Measurements from ENCODE around the gene C1orf167. TPM values are rescaled to one million over a fixed set of nuclear protein-coding genes. Genes with fewer than 3 reads are reported as not detected.

The C1orf167 gene
- total RNA-seq, 1 donor from 2014 or later = not detected

DNA sequence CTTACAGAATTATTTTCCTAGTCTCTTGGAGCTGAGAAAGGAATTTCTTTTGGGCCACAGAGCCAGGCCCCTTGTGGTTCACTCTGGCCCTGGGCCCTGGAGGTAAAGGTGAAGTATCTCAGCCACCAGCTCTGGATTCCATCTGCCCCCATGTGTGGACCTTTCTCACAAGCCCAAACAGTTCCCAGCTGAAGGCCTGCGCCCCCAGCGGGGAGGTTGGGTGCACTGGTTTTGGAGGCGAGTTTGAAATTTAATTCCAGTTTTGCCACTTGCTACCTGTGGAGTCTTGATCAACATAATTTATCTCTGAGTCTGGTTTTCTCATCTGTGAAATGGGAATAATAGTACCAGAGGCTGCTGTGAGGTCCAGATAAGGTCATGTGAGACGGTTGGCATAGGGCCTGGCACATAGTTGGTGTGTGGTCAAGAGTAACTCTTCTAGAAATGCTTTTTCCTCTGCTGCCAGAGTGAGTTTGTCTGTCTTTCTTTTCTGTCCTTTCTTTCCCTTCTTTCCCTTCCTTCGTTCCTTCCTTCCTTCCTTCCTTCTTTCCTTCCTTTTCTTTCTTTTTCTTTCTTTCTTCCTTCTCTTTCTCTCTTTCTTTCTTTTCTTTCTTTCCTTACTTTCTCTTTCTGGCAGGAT is 20.0 kb upstream of the C1orf167 start:
- Mint-ChIP-seq H3K4me3 (peak overlapping the region; percentile 15), H3K27ac (ENCODE audit: unreplicated experiment) (no peak overlapping the region), H3K36me3 (ENCODE audit: low read depth) (no peaks in the 10 kb centered on the region), H3K27me3 (ENCODE audit: low read depth) (no peaks in the 10 kb centered on the region), H3K4me1 (peaks cover 7% of the 10 kb centered on the region), H3K9me3 (no peaks in the 10 kb centered on the region)
- TF ChIP-seq, protein P1, sequence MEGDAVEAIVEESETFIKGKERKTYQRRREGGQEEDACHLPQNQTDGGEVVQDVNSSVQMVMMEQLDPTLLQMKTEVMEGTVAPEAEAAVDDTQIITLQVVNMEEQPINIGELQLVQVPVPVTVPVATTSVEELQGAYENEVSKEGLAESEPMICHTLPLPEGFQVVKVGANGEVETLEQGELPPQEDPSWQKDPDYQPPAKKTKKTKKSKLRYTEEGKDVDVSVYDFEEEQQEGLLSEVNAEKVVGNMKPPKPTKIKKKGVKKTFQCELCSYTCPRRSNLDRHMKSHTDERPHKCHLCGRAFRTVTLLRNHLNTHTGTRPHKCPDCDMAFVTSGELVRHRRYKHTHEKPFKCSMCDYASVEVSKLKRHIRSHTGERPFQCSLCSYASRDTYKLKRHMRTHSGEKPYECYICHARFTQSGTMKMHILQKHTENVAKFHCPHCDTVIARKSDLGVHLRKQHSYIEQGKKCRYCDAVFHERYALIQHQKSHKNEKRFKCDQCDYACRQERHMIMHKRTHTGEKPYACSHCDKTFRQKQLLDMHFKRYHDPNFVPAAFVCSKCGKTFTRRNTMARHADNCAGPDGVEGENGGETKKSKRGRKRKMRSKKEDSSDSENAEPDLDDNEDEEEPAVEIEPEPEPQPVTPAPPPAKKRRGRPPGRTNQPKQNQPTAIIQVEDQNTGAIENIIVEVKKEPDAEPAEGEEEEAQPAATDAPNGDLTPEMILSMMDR (conservative IDR thresholded peaks at IDR 0.05) = no peak
- no peak for DNase-seq (ENCODE audit: low read depth, low spot score)

DNA sequence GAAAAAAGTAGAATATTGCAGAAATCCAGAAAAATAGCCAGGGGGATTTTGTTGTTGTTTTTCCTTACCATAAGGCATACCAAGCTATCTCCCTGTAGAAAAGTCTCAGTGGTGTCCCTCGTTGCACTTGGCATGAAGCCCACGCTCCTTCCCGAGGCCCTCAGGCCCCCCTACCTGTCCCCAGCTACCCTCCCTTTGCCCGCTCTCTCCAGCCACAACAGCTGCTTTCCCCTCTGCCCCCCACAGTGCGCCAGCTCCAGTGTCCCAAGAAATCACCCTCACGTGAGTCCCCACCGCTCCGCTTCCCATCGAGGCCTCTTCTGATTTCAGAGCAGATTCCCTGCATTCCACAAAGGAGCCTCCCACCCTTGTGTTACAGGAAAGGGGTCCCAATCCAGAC is 17.7 kb upstream of the C1orf167 start:
- Mint-ChIP-seq H3K4me1 (peaks cover 5% of the 10 kb centered on the region), H3K27me3 (ENCODE audit: low read depth) (no peaks in the 10 kb centered on the region), H3K9me3 (no peaks in the 10 kb centered on the region), H3K27ac (ENCODE audit: unreplicated experiment) (no peak overlapping the region), H3K4me3 (no peak overlapping the region), H3K36me3 (ENCODE audit: low read depth) (no peaks in the 10 kb centered on the region)
- TF ChIP-seq, protein P1 (conservative IDR thresholded peaks at IDR 0.05) = no peak
- DNase-seq (ENCODE audit: low read depth, low spot score) = no peak

DNA sequence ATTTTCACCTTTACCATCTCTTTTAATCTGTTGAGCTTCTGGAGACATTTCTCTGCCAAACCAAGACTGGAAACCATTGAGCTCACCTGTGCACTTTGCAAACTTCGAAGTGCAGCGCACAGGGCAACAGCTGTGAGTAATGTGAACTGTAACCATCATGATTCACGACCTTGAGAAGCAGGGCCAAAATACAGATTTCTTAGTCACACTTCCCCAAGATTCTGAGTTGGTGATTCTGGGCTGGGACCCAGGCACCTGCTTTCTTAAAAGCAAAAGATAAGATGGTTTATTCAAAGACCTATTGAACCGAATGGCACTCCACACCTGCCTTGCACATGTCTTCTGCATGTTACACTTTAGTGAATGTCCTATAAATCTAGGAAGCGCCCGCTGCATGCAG is 15.9 kb upstream of the C1orf167 start:
- no peak for DNase-seq (ENCODE audit: low read depth, low spot score)
- TF ChIP-seq, protein P1 (conservative IDR thresholded peaks at IDR 0.05) = no peak
- H3K4me3 Mint-ChIP-seq = no peak overlapping the region
- H3K27me3 Mint-ChIP-seq (ENCODE audit: low read depth) = no peaks in the 10 kb centered on the region
- H3K9me3 Mint-ChIP-seq = no peaks in the 10 kb centered on the region
- peaks cover 5% of the 10 kb centered on the region for H3K4me1 Mint-ChIP-seq
- no peak overlapping the region for H3K27ac Mint-ChIP-seq (ENCODE audit: unreplicated experiment)
- no peaks in the 10 kb centered on the region for H3K36me3 Mint-ChIP-seq (ENCODE audit: low read depth)

DNA sequence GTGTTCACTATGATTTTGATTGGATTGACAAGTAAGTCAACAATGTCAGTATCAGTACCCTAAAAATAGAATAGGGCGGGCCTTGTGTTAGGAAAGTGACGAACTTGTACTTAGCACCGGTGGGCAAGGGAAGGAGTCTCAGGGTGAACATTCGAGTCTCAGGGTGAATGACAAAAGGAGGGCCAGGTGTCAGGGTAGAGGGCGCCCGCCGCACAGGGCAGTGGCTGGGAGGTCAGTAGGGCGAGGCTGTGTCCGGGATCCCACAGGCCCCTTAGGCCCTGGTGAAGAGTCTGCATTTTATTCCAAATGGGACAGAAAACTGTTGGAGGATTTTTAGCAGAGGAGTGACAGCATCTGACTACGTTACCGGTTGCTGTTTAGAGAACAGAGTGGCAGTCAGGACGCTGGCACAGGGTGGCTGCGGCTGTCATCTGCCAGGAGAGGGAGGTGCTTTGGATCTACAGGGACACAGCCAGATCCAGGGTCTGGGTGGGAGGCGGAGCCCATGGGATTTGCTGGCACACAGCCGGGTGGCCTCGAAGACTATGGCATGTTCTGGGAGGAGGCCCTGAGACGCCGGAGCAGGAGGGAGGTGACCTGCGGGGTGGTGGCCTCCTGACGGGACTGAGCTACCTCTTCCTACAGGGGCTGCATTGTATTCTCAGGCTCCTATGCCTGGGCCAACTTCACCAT is 15.1 kb upstream of the C1orf167 start:
- Mint-ChIP-seq H3K9me3 (no peaks in the 10 kb centered on the region), H3K4me3 (no peak overlapping the region), H3K27ac (ENCODE audit: unreplicated experiment) (no peak overlapping the region), H3K4me1 (peaks cover 7% of the 10 kb centered on the region), H3K36me3 (ENCODE audit: low read depth) (no peaks in the 10 kb centered on the region), H3K27me3 (ENCODE audit: low read depth) (no peaks in the 10 kb centered on the region)
- TF ChIP-seq, protein P1 (conservative IDR thresholded peaks at IDR 0.05) = no peak
- DNase-seq (ENCODE audit: low read depth, low spot score) = no peak

DNA sequence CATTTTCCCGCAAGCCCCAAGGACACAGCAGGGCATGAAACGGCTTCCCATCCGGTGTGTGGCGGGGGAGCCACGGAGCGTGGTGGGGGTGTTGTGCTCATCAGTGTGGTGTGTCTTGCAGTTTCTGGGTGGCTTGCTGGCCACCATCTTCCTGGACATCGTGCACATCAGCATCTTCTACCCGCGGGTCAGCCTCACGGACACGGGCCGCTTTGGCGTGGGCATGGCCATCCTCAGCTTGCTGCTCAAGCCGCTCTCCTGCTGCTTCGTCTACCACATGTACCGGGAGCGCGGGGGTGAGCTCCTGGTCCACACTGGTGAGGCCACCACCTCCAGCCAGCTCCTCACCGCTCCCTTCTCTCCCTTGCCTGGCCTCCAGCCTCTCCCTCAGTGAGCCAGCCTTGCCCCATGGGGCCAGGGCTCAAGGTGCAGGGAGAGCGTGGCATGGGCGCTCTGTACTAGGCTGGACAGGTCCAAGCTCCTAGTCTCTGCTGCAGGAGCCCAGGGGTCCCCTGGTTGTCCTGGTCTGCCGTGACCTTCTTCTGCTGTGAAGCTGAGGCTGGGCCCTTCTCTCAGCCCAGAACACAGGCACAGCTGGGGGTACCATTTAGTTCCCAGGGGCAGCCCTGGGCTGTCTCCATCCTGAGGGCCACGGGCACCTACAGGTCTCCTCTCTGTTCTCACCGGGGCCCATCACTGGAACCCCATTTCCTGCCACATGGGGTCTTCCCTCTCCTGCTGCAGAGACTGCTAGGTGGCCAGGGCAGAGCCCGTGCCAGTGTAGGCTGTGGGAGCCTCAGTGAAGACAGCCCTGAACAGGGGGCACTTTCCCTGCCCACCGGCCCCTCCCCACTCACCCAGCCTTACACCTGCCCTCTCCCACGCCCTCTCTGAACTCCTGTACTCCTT is 13.4 kb upstream of the C1orf167 start:
- DNase-seq (ENCODE audit: low read depth, low spot score) = no peak
- no peaks in the 10 kb centered on the region for H3K27me3 Mint-ChIP-seq (ENCODE audit: low read depth)
- H3K27ac Mint-ChIP-seq (ENCODE audit: unreplicated experiment) = no peak overlapping the region
- H3K4me1 Mint-ChIP-seq = peaks cover 17% of the 10 kb centered on the region
- H3K9me3 Mint-ChIP-seq = no peaks in the 10 kb centered on the region
- TF ChIP-seq, protein P1 (conservative IDR thresholded peaks at IDR 0.05) = no peak
- no peak overlapping the region for H3K4me3 Mint-ChIP-seq
- H3K36me3 Mint-ChIP-seq (ENCODE audit: low read depth) = no peaks in the 10 kb centered on the region

Measured in neural crest cell (in vitro differentiated cells).